WTC11 (cell line): ENCODE data around the gene PDIA3. TPM values are rescaled to one million over a fixed set of nuclear protein-coding genes. Genes with fewer than 3 reads are reported as not detected.

ENCODE experiments used
- ATF3 ChIP-seq: sonication (generic); formaldehyde crosslinking; conservative IDR thresholded peaks from 2 replicates; pipeline ENCODE4 v1.8.1; 2022; ENCODE audit warnings: mild to moderate bottlenecking, missing genetic modification reagents
- ATF6 ChIP-seq: sonication (generic); formaldehyde crosslinking; IDR thresholded peaks from 2 replicates; pipeline ENCODE4 v1.8.1; 2023; ENCODE audit warnings: mild to moderate bottlenecking, missing genetic modification reagents
- E2F5 ChIP-seq: sonication (generic); formaldehyde crosslinking; IDR thresholded peaks from 2 replicates; pipeline ENCODE4 v1.8.1; 2022; ENCODE audit warnings: mild to moderate bottlenecking, moderate library complexity, missing genetic modification reagents
- ESRRA ChIP-seq: sonication (generic); formaldehyde crosslinking; IDR thresholded peaks from 2 replicates; pipeline ENCODE4 v1.8.1; 2022; ENCODE audit warnings: mild to moderate bottlenecking, missing genetic modification reagents, borderline replicate concordance
- FOXP4 ChIP-seq: sonication (generic); formaldehyde crosslinking; IDR thresholded peaks from 2 replicates; pipeline ENCODE4 v1.8.0; 2022; ENCODE audit warnings: mild to moderate bottlenecking, missing genetic modification reagents
- GABPB1 ChIP-seq: sonication (generic); formaldehyde crosslinking; IDR thresholded peaks from 2 replicates; pipeline ENCODE4 v1.8.1; 2023; ENCODE audit warnings: mild to moderate bottlenecking, missing genetic modification reagents
- GRHL2 ChIP-seq: fragments of 250-450 bp; sonication (Bioruptor Pico); IDR thresholded peaks from 2 replicates; pipeline ENCODE4 v1.8.0; 2022; ENCODE audit warnings: mild to moderate bottlenecking, moderate library complexity; ENCODE audit not compliant: insufficient replicate concordance, severe bottlenecking
- HMGXB4 ChIP-seq: sonication (generic); formaldehyde crosslinking; IDR thresholded peaks from 2 replicates; pipeline ENCODE4 v1.8.1; 2023; ENCODE audit warnings: mild to moderate bottlenecking, moderate library complexity, missing genetic modification reagents
- JUN ChIP-seq: sonication (generic); formaldehyde crosslinking; IDR thresholded peaks from 2 replicates; pipeline ENCODE4 v1.8.0; 2023; ENCODE audit warnings: mild to moderate bottlenecking, missing genetic modification reagents
- NFATC4 ChIP-seq: fragments of 250-450 bp; sonication (Bioruptor Pico); IDR thresholded peaks from 2 replicates; pipeline ENCODE4 v1.9.0; 2021; ENCODE audit warnings: mild to moderate bottlenecking
- NR1H2 ChIP-seq: sonication (generic); formaldehyde crosslinking; IDR thresholded peaks from 2 replicates; pipeline ENCODE4 v1.9.0; 2021; ENCODE audit warnings: mild to moderate bottlenecking, moderate library complexity, missing genetic modification reagents
- NR2C2 ChIP-seq: sonication (generic); formaldehyde crosslinking; IDR thresholded peaks from 2 replicates; pipeline ENCODE4 v1.8.0; 2022; ENCODE audit warnings: mild to moderate bottlenecking, missing genetic modification reagents
- PRRX2 ChIP-seq: fragments of 250-450 bp; sonication (Bioruptor Pico); IDR thresholded peaks from 2 replicates; pipeline ENCODE4 v1.8.0; 2021; ENCODE audit warnings: mild to moderate bottlenecking
- RELA ChIP-seq: sonication (generic); formaldehyde crosslinking; IDR thresholded peaks from 2 replicates; pipeline ENCODE4 v1.8.1; 2022; ENCODE audit warnings: missing genetic modification reagents, mild to moderate bottlenecking, borderline replicate concordance
- USF2 ChIP-seq: sonication (generic); formaldehyde crosslinking; IDR thresholded peaks from 2 replicates; pipeline ENCODE4 v1.8.1; 2023; ENCODE audit warnings: mild to moderate bottlenecking, missing genetic modification reagents, moderate library complexity
- ZBTB21 ChIP-seq: sonication (generic); formaldehyde crosslinking; IDR thresholded peaks from 2 replicates; pipeline ENCODE4 v1.8.1; 2023; ENCODE audit warnings: mild to moderate bottlenecking, missing genetic modification reagents, borderline replicate concordance
- ZNF219 ChIP-seq: sonication (generic); formaldehyde crosslinking; IDR thresholded peaks from 2 replicates; pipeline ENCODE4 v1.8.0; 2023; ENCODE audit warnings: missing genetic modification reagents, mild to moderate bottlenecking, borderline replicate concordance
- ZNF425 ChIP-seq: fragments of 250-450 bp; sonication (Bioruptor Pico); conservative IDR thresholded peaks from 2 replicates; pipeline ENCODE4 v1.9.0; 2021; ENCODE audit warnings: mild to moderate bottlenecking
- ZNF512 ChIP-seq: sonication (generic); formaldehyde crosslinking; IDR thresholded peaks from 2 replicates; pipeline ENCODE4 v1.8.1; 2022; ENCODE audit warnings: missing genetic modification reagents, borderline replicate concordance
- total RNA-seq: library from RNA; stranded (reverse); gene quantifications from 3 replicates; pipeline ENCODE4 v1.2.3, GENCODE V29; 2021

The PDIA3 gene
- total RNA-seq, 1 experiment from 2014 or later: 630 TPM

GRCh38 chr15:43777267-43777914, 31.2 kb downstream of the PDIA3 start (continued):
- TF ChIP-seq FOXP4 (CRISPR knock-in tag) (0 out of 2 replicates have a peak, but pooled peaks have one; percentile 23), ESRRA (no peak), USF2 (CRISPR knock-in tag) (no peak), ZNF425 (CRISPR knock-in tag) (no peak), ZNF219 (CRISPR knock-in tag) (no peak), GRHL2 (CRISPR knock-in tag) (no peak), NR2C2 (CRISPR knock-in tag) (no peak), NFATC4 (CRISPR knock-in tag) (no peak), GABPB1 (no peak), PRRX2 (CRISPR knock-in tag) (no peak), ATF6 (no peak), HMGXB4 (no peak), NR1H2 (no peak), ZBTB21 (no peak), RELA (CRISPR knock-in tag) (no peak), ZNF512 (CRISPR knock-in tag) (no peak), ATF3 (CRISPR knock-in tag) (no peak), JUN (CRISPR knock-in tag) (no peak), E2F5 (0 out of 2 replicates have a peak, but pooled peaks have one; percentile 14)
- TF ChIP-seq, all 79 proteins: peak for 13
